ENCODE data around the gene FAM167B. TPM values are rescaled to one million over a fixed set of nuclear protein-coding genes. Genes with fewer than 3 reads are reported as not detected.

FAM167B gene
- 1.1 and 1.6 TPM in 2 replicates for total RNA-seq (2014; rRNA removed; shearing (Covaris generic))
- total RNA-seq (2022) = 1.8 and 3.1 TPM in 2 replicates
- Bru-seq, nascent RNA = percentile 39 among the genes with signal in this experiment
- percentile 33 among the genes with signal in this experiment for BruChase-seq, experiment 1, labeled RNA remaining after a 6-hour chase
- BruChase-seq, experiment 2, labeled RNA remaining after a 2-hour chase = percentile 42 among the genes with signal in this experiment
- long read RNA-seq, partial matches to known transcripts = 5 of 5 reads
- long read RNA-seq, other reads (novel, unspliced or antisense) = 0 of 5 reads

DNA sequence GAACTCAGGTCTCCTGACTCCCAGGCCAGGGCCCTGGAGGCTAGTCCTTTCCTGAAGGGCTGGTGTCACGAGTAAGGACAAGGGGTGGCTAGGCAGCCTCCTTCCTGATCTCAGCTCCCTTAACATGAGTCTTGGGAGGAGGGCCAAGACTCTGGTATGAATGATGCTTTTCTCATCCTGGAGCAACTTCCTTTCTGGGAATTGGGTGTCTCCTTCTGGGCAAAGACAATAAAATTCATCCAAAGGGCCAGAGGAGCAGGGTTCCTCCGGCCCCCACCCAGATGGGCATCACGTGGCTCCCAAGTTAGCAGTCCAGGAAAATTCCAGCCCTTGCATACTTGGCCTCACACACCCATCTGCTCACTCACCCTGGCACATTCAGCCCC is at the start of gene FAM167B:
Gene FAM167B (plus strand): TSS at position 335 of the 386 bp plus-strand sequence. CDS start 200 bp downstream, outside the sequence.
- H3K4me2 ChIP-seq (ENCODE audit: low read length) = peak within 1 kb of the TSS; percentile 83
- H3K79me2 ChIP-seq (ENCODE audit: insufficient read depth, low read depth, low read length) = peaks cover 4% of the 10 kb centered on the region; the same call in 1 of the 2 replicates
- TF ChIP-seq EZH2phosphoT487 (IDR thresholded peaks at IDR 0.05; ENCODE audit: borderline replicate concordance, low read depth, low read length) = no peak
- TF ChIP-seq, protein P1, sequence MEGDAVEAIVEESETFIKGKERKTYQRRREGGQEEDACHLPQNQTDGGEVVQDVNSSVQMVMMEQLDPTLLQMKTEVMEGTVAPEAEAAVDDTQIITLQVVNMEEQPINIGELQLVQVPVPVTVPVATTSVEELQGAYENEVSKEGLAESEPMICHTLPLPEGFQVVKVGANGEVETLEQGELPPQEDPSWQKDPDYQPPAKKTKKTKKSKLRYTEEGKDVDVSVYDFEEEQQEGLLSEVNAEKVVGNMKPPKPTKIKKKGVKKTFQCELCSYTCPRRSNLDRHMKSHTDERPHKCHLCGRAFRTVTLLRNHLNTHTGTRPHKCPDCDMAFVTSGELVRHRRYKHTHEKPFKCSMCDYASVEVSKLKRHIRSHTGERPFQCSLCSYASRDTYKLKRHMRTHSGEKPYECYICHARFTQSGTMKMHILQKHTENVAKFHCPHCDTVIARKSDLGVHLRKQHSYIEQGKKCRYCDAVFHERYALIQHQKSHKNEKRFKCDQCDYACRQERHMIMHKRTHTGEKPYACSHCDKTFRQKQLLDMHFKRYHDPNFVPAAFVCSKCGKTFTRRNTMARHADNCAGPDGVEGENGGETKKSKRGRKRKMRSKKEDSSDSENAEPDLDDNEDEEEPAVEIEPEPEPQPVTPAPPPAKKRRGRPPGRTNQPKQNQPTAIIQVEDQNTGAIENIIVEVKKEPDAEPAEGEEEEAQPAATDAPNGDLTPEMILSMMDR (conservative IDR thresholded peaks at IDR 0.05; ENCODE audit: low read length) = no peak
- H2AFZ ChIP-seq (ENCODE audit: low read length) = peak within 1 kb of the TSS; percentile 78
- POLR2A ChIA-PET = interaction anchor here (0.7 to 9.6 kb wide), 5 partner anchors 9 to 75 kb away, joined by 3 to 70 read pairs (median 4); partner anchors contain the start of gene HDAC1
- BruUV-seq (replicated peaks) = no TSS peak
- no peaks in the 10 kb centered on the region for H3K9me3 ChIP-seq (ENCODE audit: low read length)
- H3K36me3 ChIP-seq (ENCODE audit: insufficient read depth, low read length) = no peaks in the 10 kb centered on the region
- CTCF ChIA-PET (ENCODE audit: unreplicated experiment) = no interaction called here
- DNase-seq (ENCODE audit: low spot score) = no peak
- intact Hi-C loops (cut with micrococcal nuclease; ENCODE audit: unreplicated experiment) = no loop called here
- H3K4me3 ChIP-seq (ENCODE audit: low read depth, low read length, poor library complexity, severe bottlenecking) = peak within 1 kb of the TSS; percentile 43
- H3K4me1 ChIP-seq (ENCODE audit: insufficient read depth, low read length, poor library complexity, severe bottlenecking) = peaks cover 74% of the 10 kb centered on the region
- H3K27ac ChIP-seq (ENCODE audit: low read depth, low read length, poor library complexity, severe bottlenecking) = peak within 1 kb of the TSS; percentile 99
- no peaks in the 10 kb centered on the region for H3K9me2 ChIP-seq (ENCODE audit: insufficient read depth, low read length)
- no peaks in the 10 kb centered on the region for H4K20me1 ChIP-seq (ENCODE audit: insufficient read depth, low read length)

DNA sequence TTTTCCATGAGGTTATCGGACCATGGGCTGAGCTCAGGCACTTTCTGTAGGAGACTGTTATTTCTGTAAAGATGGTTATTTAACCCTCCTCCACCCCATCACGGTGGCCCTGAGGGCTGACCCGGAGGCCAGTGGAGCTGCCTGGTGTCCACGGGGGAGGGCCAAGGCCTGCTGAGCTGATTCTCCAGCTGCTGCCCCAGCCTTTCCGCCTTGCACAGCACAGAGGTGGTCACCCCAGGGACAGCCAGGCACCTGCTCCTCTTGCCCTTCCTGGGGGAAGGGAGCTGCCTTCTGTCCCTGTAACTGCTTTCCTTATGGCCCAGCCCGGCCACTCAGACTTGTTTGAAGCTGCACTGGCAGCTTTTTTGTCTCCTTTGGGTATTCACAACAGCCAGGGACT is 49.2 kb upstream of the FAM167B start:
- Histone ChIP-seq H3K4me1 (ENCODE audit: insufficient read depth, low read length, poor library complexity, severe bottlenecking) (peaks cover 39% of the 10 kb centered on the region), H3K79me2 (ENCODE audit: insufficient read depth, low read depth, low read length) (no peaks in the 10 kb centered on the region), H2AFZ (ENCODE audit: low read length) (no peak overlapping the region), H3K27ac (ENCODE audit: low read depth, low read length, poor library complexity, severe bottlenecking) (no peak overlapping the region), H3K4me3 (ENCODE audit: low read depth, low read length, poor library complexity, severe bottlenecking) (no peak overlapping the region), H4K20me1 (ENCODE audit: insufficient read depth, low read length) (no peaks in the 10 kb centered on the region), H3K4me2 (ENCODE audit: low read length) (no peak overlapping the region), H3K9me3 (ENCODE audit: low read length) (no peaks in the 10 kb centered on the region), H3K9me2 (ENCODE audit: insufficient read depth, low read length) (no peaks in the 10 kb centered on the region), H3K36me3 (ENCODE audit: insufficient read depth, low read length) (peaks cover 65% of the 10 kb centered on the region)
- ChIA-PET POLR2A (interaction anchor here (0.5 to 0.7 kb wide), 3 partner anchors 29 to 1033 kb away, joined by 3 to 4 read pairs (median 3); no protein-coding TSS in a partner anchor), CTCF (ENCODE audit: unreplicated experiment) (interaction anchor here (0.6 kb wide), 1 partner anchor 13 kb away, joined by 3 read pairs; no protein-coding TSS in a partner anchor)
- BruUV-seq (replicated peaks) = no TSS peak
- DNase-seq (ENCODE audit: low spot score) = no peak
- TF ChIP-seq EZH2phosphoT487 (IDR thresholded peaks at IDR 0.05; ENCODE audit: borderline replicate concordance, low read depth, low read length) = no peak
- TF ChIP-seq, protein P1 (conservative IDR thresholded peaks at IDR 0.05; ENCODE audit: low read length) = no peak
- intact Hi-C loops (cut with micrococcal nuclease; ENCODE audit: unreplicated experiment) = no loop called here
